CD4-positive, alpha-beta T cell treated with Interleukin-1 beta for 1 hour (primary cell): ENCODE data around the gene SIM2.

Experiments
- DNase-seq, 2 donors: peaks; one replicate each; pipeline ENCODE4 v3.0.0-alpha.2; 2020 to 2022

SIM2 gene

GRCh38 chr21:36717976-36718375, 19.1 kb downstream of the SIM2 start:
- DNase-seq, result no peak

DNA sequence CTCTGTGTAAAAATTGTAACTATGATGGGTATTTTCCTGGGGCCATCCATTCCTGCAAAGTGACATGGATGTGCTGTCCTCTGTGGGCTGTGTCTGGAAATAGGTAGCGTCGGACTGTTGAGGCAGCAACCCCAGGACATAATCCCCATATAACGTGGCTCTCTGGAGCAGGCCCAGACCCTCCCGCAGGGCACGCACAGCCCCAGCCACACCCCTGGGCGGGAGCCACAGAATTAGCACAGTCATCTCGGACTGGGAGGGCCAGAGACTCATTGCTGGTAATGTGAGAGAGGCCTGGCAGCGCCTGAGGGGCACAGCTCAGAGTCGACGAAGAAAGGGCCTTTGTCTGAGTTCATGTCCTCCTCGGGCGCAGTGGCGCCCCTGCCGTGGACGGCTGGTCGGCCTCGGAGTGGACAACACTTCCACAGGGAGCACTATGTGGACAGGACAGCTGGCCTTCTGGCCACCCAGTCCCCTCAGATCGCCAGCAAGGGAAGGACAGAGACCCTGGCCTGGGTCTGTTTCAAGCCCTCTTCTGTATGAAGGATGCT, 20.1 kb downstream of the SIM2 start:
- DNase-seq, result no peak

GRCh38 chr21:36719614-36720013, 20.7 kb downstream of the SIM2 start:
- no peak for DNase-seq

GRCh38 chr21:36721817-36722216, 22.9 kb downstream of the SIM2 start:
- no peak for DNase-seq

DNA sequence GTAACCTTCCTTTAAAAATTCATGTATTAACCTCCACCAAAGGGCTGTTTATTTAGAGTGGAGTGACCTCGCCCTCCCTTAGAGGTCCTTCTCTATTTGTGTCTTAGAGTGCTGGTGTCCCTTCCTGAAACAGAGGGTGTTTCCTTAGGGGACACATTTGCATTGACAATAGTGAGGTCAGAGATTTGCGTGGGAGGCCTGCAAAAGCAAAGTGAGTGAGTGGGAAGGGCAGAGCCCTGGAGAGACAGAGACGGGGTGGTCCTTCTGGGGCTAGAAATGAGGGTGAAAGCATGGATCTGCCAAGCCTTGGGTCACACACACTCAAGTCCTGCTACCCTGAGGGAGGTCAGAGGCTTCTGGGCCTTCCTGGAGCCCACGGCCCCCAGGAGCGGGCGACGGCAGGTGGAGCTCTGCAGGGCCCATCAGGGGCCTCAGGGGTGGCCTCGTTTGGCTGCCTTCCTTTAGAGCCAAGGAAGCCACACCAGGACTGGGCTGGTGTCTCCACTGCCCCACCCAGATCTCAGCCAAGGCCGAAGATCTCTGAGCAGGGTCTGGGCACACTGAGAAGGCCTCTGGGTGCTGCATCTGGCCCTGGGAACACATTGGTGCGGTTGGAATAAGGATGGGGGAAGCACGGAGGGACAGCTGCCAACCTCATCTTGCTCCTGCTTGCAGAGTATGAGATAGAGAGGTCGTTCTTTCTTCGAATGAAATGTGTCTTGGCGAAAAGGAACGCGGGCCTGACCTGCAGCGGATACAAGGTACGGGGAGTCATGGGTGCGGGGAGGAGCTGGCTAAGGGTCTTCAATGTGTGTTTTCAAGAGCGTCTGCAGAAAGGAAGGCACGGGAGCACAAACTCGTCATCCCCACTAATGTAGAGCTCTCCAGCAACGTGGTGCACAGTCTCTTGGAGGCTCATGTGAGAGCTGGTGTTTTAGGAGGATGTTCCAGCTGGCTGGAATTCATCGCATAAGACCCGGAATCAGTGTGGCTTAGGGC, 23.8 kb downstream of the SIM2 start:
- DNase-seq, result no peak

- DNase-seq, result no peak
Measured at GRCh38 chr21:36723371-36723881, 24.5 kb downstream of the SIM2 start.

DNA sequence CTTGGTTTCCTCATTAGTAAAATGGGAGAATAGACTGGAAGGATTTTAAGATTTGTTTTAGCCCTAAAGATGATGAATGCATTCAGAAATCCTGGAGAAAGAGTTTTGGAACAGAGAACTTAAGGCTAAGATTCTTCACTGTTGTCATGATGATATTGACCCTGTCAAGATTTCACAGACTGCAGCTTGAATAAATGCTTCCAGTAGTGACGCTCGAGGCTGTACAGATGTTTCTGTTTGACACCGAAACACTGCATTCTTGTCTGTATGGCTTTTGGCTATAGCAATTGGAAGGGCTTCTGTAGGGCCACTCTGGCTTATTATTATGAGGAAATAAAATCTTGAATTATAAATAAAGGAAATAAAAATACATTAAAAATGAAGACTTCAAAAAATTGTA, 25.7 kb downstream of the SIM2 start:
- DNase-seq, result no peak

- DNase-seq, result no peak
Measured at GRCh38 chr21:36725793-36726386, 27.0 kb downstream of the SIM2 start.

DNA sequence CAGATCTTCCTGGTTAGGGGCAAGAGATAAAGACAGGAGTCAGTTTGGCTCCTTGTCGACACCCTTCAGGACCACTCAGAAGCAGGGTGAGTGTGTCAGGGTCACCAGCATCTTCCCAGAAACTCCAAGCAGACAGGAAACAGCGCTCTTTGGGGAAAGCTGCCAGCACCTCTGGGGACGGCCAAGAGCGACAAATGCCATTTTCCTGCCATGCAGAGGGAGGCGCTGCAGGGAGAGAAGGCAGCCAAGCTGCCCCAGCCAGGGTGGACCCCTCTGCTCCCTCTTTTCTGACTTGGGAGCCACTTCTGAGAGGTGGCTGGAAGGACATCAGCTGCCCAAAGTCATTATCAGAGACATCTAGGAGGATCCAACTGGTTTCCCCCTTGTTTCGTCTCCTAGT, 29.0 kb downstream of the SIM2 start:
- no peak for DNase-seq

DNA sequence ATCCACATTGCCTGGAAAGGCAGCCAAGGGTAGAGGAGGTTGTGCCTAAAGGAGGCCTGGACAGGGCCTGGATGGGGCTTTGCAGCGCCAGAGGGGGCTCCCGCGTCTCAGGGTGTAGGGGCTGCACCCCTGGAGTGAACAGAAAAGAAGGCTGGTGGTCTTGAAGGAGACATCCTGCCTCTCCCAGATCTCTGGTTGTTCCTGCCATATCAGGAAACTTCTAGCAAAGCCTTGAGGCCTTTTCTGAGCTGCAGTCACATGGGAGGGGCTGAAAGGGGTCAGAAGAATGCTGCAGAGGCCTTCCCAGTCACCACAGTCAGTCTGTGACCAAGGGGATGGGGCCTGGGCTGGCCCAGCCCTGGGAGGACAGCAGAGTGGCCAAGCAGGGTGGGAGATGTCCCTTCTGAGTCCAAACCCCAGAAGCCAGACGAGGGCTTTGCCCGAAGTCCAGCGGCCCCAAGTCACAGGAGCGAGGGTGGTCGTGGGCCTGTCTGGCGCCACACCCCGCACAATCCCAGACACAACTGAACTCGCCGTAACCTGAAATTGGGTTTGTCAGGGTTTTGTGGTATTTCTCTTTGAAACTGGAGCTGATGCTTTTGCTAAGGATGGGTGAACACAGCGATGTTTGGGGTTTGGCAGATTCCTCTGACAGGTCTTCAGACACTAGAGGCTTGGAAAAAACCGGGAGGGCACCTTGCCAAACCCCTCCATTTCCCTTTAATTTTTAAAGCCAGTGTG, 29.6 kb downstream of the SIM2 start:
- no peak for DNase-seq

DNA sequence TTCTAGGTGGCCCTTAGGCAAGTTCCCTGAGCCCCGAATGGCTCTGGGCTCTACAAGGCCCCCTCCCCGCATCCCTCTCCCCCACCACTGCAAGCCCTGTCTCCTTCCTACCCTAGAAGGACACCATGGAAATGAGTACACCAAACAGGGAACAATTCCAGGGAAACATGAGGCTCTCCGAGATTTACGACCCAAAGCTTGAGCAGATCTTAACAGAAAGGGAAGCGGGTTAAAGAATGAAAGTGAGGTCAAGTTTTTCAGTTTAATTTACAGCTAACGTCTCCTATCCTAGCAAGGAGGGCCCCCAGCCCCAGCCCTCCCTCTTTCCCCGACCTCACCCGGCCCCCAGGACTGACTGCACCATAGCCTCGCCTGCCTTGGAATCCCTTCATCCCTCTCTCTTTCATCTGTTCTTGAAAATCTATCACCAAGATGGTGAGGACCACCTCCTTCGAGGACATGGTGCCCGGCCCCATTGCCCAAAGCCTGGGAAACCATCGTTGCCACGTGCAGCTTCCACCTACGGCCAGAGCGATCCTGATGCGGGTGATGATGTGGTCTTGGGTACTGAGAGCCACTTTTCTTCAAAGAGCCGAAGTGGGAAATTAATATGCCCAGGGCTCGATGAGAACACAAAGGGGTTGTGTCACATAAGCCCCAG, 30.5 kb downstream of the SIM2 start:
- DNase-seq, result no peak

DNA sequence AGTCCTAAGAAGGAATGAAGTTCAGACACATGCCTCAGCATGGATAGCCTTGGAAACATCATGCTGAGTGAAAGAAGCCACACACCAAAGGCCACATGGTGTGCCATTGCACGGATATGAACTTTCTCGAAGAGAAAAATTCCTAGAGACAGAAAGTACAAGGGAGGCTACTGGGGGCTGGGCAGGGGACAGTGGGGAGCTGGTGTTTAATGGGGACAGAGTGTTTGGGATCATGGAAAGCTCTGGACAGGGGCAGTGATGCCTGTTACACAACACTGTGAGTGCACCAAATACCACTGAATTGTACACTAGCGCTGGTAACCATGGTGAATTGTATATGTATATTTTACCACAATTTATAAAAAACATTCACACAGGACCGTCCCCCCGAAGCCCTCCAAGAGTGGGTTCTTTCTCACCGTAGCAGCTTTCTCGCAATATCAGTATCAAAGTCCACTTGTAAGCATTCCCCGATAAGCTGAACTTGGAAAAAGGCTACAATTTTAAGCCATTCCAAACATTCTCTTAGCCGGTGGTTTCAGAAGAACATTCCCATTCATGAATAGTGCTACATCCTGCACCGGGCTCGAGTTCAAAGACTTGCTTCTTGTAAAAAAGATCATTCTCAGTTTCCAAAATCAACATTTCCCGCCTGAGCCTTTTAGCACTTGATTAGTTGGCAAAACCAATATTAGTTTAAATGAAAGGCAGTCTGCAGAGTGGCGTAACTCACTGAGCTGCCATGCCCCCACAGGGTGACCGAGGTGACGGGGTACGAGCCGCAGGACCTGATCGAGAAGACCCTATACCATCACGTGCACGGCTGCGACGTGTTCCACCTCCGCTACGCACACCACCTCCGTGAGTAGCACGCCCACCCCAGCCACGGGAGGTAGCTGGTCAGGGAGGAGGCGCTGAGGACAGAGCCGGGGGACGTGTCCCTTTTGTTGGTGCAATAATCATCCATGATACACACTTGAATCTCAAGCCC, 31.7 kb downstream of the SIM2 start:
- DNase-seq, result no peak

GRCh38 chr21:36732217-36732616, 33.3 kb downstream of the SIM2 start:
- no peak for DNase-seq

DNA sequence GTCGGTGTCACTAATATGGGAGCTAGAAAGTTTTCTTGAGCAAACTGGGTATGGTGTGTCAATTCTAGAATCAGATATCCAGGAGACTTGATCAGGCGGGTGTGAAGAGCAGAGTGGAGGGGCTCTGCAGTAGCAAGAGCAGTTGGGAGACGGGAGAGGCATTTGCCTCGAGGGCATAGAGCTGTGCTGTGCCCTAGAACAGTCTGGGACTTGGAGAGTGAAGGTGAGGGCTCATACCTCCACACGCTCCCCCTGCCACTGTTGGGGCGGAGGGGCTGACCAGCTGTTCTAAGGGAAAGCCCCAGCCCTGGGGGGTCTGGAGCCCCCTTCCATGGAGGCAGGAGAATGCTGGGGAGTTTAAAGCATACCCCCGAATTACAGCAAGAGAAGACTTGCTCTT, 33.8 kb downstream of the SIM2 start:
- no peak for DNase-seq

- DNase-seq, result no peak
Measured at GRCh38 chr21:36733857-36734256, 34.9 kb downstream of the SIM2 start.

- no peak for DNase-seq
Measured at GRCh38 chr21:36734367-36735200, 35.7 kb downstream of the SIM2 start.

- no peak for DNase-seq
Measured at GRCh38 chr21:36735201-36735515, 36.2 kb downstream of the SIM2 start.

DNA sequence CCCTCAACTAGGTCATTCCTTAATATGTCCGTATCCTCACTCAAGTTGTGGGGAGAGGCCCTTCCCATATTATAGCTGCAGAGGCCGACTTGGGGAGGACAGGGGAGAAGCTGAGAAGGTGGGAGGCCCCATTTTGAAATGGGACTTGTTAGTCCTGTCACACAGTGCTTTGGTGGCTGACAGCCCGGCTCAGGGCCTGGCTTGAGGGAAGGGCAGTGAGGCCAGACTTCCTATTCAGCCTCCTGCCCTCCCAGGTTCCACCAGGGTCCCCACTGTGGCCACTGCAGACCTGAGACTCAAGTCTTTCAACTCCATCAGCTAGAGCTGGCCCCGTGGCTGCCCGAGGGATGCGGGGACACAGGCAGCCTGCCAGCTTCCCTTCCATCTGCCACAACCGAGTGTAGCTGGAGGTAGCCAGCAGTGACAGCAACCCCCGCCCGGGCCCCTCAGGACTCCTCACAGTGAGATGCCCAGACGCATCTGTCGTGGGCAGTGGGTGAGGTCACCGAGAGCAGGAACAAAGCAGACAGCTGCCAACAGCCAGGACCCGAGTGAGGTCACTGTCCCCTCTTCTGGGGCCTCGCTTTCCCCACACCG, 36.9 kb downstream of the SIM2 start:
- no peak for DNase-seq

DNA sequence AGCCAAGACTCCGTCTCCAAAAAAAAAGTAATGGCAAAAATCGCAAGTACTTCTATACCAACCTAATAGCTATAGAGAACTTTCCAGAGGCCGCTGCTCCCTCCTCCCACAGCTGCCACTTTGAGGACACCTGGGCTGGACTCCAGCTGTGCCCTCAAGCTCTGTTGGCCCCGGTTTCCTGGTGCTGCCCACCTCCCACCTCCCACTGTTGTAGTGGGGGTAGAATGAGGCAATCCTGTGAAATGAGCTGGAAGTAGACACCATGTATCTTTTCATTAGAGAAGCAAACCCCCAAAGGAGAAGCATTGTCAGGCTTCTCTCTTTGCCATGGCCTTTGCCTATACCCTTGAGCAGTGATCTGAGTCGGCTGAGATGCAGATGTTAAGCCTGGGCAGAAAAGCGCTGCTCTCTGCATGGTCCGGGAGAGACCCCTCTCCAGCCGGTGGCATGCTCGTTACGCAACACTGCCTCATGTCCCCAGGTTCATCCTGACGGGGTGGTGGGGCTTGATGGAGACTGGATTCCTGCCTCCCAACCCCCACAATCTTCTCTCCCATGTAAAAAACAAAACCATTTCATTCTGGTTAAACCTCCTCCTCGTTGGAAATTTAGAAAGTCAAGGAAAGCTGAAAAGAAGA, 39.7 kb downstream of the SIM2 start:
- no peak for DNase-seq

- DNase-seq, result no peak
Measured at GRCh38 chr21:36741506-36741905, 42.6 kb downstream of the SIM2 start.
